GM12878 (cell line): Measurements from ENCODE around the gene NCKAP5. TPM values are rescaled to one million over a fixed set of nuclear protein-coding genes. Genes with fewer than 3 reads are reported as not detected.

Experiments
- ATAC-seq: fragments of 200-7000 bp; cut with Tn5 transposase; 3 replicates; pipeline ENCODE4 v1.9.1; 2020; ENCODE audit warnings: mild to moderate bottlenecking, moderate library complexity
- BruUV-seq: library from RNA; stranded (reverse); fragments of 400-500 nt; replicated peaks from 2 replicates; lab custom pipeline; 2021; lab: Mats Ljungman, UMichigan
- CTCF ChIA-PET: fragments of 300-600 bp; sonication (Branson Sonifier 250); formaldehyde crosslinking; extraction: SDS; loops from one replicate; lab custom pipeline; 2021; ENCODE audit warnings: inconsistent platforms; lab: Yijun Ruan, JAX
- POLR2A ChIA-PET: fragments of 350-600 bp; formaldehyde crosslinking; extraction: SDS; loops from one replicate; lab custom pipeline; 2021; ENCODE audit warnings: inconsistent platforms; lab: Charles Lee
- RAD21 ChIA-PET: fragments of 300-600 bp; sonication (Branson Sonifier 250); formaldehyde crosslinking; loops from one replicate; lab custom pipeline; 2023; ENCODE audit warnings: antibody characterized with exemption; ENCODE audit not compliant: unreplicated experiment; lab: Charles Lee
- SMC1A ChIA-PET: fragments of 300-600 bp; sonication (Branson Sonifier 250); formaldehyde crosslinking; loops from one replicate; lab custom pipeline; 2023; ENCODE audit not compliant: unreplicated experiment, uncharacterized antibody; lab: Charles Lee
- DNase-seq: peaks from one replicate; pipeline ENCODE4 v3.0.0-alpha.2; 2011; ENCODE audit warnings: low read depth, low spot score
- FAIRE-seq: peaks from 3 replicates; lab custom pipeline; 2011; peaks lifted over from hg19 to GRCh38; lab: Jason Lieb, UNC
- H2AFZ ChIP-seq: 2 replicates; pipeline ENCODE4 v1.6.0; 2011; ENCODE audit warnings: low read depth, low read length, control low read depth; ENCODE audit not compliant: control insufficient read depth
- H3K27ac ChIP-seq: 2 replicates; pipeline ENCODE4 v1.5.1; 2011; ENCODE audit warnings: control low read depth; ENCODE audit not compliant: control insufficient read depth, insufficient read depth
- H3K27me3 ChIP-seq, 2 experiments: replicated peaks in 1 of 2; 2 replicates each; pipeline versions ENCODE4 v1.6.0 to v1.6.1; 2011; ENCODE audit warnings: low read length in 1 of 2; ENCODE audit not compliant: control insufficient read depth in 2 of 2, insufficient read depth in 2 of 2
- H3K36me3 ChIP-seq, 2 experiments: 2 replicates each; pipeline ENCODE4 v1.5.1; 2011; ENCODE audit warnings: low read length in 1 of 2; ENCODE audit not compliant: control insufficient read depth in 2 of 2, insufficient read depth in 2 of 2
- H3K4me1 ChIP-seq: 2 replicates; pipeline ENCODE4 v1.6.1; 2011; ENCODE audit warnings: mild to moderate bottlenecking, low read length, moderate library complexity, mixed read lengths; ENCODE audit not compliant: control insufficient read depth, insufficient read depth
- H3K4me2 ChIP-seq: 2 replicates; pipeline ENCODE4 v1.6.0; 2011; ENCODE audit warnings: control low read depth; ENCODE audit not compliant: control insufficient read depth, insufficient read depth
- H3K4me3 ChIP-seq: fragments of 200-600 bp; sonication (generic); 2 replicates; pipeline ENCODE4 v1.5.1; 2016
- H3K79me2 ChIP-seq: 2 replicates; pipeline ENCODE4 v1.6.0; 2011; ENCODE audit warnings: low read length; ENCODE audit not compliant: control insufficient read depth, insufficient read depth
- H3K9ac ChIP-seq: 2 replicates; pipeline ENCODE4 v1.8.0; 2011; ENCODE audit warnings: low read length, control low read depth, mixed read lengths; ENCODE audit not compliant: control insufficient read depth, insufficient read depth
- H3K9me3 ChIP-seq: replicated peaks from 3 replicates; pipeline ENCODE4 v1.5.1; 2011; ENCODE audit warnings: mild to moderate bottlenecking, low read length; ENCODE audit not compliant: control insufficient read depth, insufficient read depth
- H4K20me1 ChIP-seq: 2 replicates; pipeline ENCODE4 v1.6.0; 2011; ENCODE audit not compliant: control insufficient read depth, insufficient read depth
- BCL11A ChIP-seq: IDR thresholded peaks from 2 replicates; pipeline ENCODE4 v1.6.1; 2011; ENCODE audit warnings: low read depth, low read length
- NBN ChIP-seq: fragments of 450-650 bp; IDR thresholded peaks from 2 replicates; pipeline ENCODE4 v1.6.1; 2016
- SREBF2 ChIP-seq: IDR thresholded peaks from 2 replicates; pipeline ENCODE4 v1.6.1; 2012; ENCODE audit warnings: mild to moderate bottlenecking, low read length
- WGBS: methylation state at CpG from one replicate; pipeline ENCODE4 v1.1.6; 2016; ENCODE audit warnings: low lambda C conversion rate; ENCODE audit not compliant: insufficient replicate concordance, insufficient coverage; ENCODE audit errors: missing lambda C conversion rate; 5-methylcytosine and 5-hydroxymethylcytosine counted together
- in situ Hi-C: fragments of 300-500 bp; cut with MboI; formaldehyde crosslinking; loops from 9 replicates; pipeline ENCODE4 v1.14.3; 2018; ENCODE audit warnings: mixed read lengths
- intact Hi-C: fragments of 100-400 bp; cut with micrococcal nuclease; formaldehyde crosslinking; loops from one replicate; pipeline ENCODE4 v1.14.2; 2022; ENCODE audit not compliant: unreplicated experiment
- polyA plus RNA-seq, 11 experiments: library from polyadenylated mRNA; depleted of rRNA in 4 of 11; unstranded in 6 of 11; stranded (reverse) in 5 of 11; fragments of >200 nt; fragmentation: Nextera tagmentation in 4 of 11; fragmentation: Illumina TruSeq in 1 of 11; extraction: Ambion mirVana in 4 of 11; extraction: Trizol in 1 of 11; gene quantifications; 1 replicate in 1 of 11; 2 replicates in 10 of 11; pipeline versions ENCODE4 v1.2.1 to v1.2.3, GENCODE V29; 2011 to 2016; ENCODE audit warnings: inconsistent platforms in 2 of 11, missing spikeins in 2 of 11, low read depth in 1 of 11
- total RNA-seq, 4 experiments: library from RNA; depleted of rRNA in 3 of 4; stranded (reverse); fragments of >200 nt in 3 of 4; fragmentation: Illumina TruSeq in 1 of 4; extraction: Trizol in 1 of 4; gene quantifications; 2 replicates each; pipeline versions ENCODE4 v1.2.1 to v1.2.3, GENCODE V29; 2013 to 2021
- TF ChIP-seq, protein P1 (sequence below): IDR thresholded peaks from 2 replicates; pipeline ENCODE4 v1.6.1; 2011; ENCODE audit warnings: borderline replicate concordance, low read depth, mild to moderate bottlenecking, moderate library complexity, mixed read lengths, low read length; ENCODE audit not compliant: insufficient read depth; ENCODE audit errors: extremely low read length
- TF ChIP-seq, protein P2 (sequence below): fragments of 150-350 bp; IDR thresholded peaks from 2 replicates; pipeline ENCODE4 v1.6.1; 2014; ENCODE audit warnings: mild to moderate bottlenecking, low read depth, low read length
- TF ChIP-seq, protein P3 (sequence below): IDR thresholded peaks from 2 replicates; pipeline ENCODE4 v1.6.1; 2011; ENCODE audit warnings: low read depth, mild to moderate bottlenecking, low read length, moderate library complexity, borderline replicate concordance; ENCODE audit errors: extremely low read depth
- TF ChIP-seq, protein P4 (sequence below): fragments of 450-650 bp; formaldehyde crosslinking; IDR thresholded peaks from 2 replicates; pipeline ENCODE4 v1.4.0; 2022; ENCODE audit warnings: mild to moderate bottlenecking, moderate library complexity

NCKAP5 gene
- total and polyA plus RNA-seq, 10 of the 15 experiments (the other 5 are each of a cell fraction or from before 2014, with no cell fraction given), result 0.06 to 0.44 (median 0.16) TPM

DNA sequence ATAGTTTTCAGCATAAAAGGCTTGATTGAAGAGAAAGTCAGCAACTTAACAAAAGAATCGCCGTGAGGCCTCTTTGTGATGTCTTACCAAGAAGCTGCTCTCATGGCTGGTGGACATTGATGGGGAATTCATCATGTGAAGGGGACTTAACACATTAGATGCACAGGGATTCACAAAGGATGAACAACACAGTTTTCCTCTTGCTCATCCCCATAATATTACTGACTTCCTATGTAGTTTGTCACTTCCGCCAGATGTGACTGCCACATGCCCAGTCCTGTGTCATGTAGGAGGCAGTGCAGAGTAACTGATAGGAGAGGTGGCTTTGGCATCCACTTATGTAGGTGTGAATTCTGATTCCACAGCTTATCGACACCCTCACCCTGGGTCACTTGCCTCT, 665.6 kb downstream of the NCKAP5 start:
- ChIA-PET POLR2A (no interaction called here), CTCF (no interaction called here), RAD21 (no interaction called here), SMC1A (interaction anchor here (1.1 kb wide), 1 partner anchor 10 kb away, joined by 3 read pairs; no protein-coding TSS in a partner anchor)
- no peak for FAIRE-seq
- no peaks in the 10 kb centered on the region; a peak in 1 of 4 replicates for H3K27me3 ChIP-seq
- BruUV-seq, result no TSS peak
- TF ChIP-seq, protein P1, sequence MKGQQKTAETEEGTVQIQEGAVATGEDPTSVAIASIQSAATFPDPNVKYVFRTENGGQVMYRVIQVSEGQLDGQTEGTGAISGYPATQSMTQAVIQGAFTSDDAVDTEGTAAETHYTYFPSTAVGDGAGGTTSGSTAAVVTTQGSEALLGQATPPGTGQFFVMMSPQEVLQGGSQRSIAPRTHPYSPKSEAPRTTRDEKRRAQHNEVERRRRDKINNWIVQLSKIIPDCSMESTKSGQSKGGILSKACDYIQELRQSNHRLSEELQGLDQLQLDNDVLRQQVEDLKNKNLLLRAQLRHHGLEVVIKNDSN, result no peak
- TF ChIP-seq NBN, result no peak
- TF ChIP-seq, protein P2, sequence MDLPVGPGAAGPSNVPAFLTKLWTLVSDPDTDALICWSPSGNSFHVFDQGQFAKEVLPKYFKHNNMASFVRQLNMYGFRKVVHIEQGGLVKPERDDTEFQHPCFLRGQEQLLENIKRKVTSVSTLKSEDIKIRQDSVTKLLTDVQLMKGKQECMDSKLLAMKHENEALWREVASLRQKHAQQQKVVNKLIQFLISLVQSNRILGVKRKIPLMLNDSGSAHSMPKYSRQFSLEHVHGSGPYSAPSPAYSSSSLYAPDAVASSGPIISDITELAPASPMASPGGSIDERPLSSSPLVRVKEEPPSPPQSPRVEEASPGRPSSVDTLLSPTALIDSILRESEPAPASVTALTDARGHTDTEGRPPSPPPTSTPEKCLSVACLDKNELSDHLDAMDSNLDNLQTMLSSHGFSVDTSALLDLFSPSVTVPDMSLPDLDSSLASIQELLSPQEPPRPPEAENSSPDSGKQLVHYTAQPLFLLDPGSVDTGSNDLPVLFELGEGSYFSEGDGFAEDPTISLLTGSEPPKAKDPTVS, result no peak
- TF ChIP-seq, protein P3, sequence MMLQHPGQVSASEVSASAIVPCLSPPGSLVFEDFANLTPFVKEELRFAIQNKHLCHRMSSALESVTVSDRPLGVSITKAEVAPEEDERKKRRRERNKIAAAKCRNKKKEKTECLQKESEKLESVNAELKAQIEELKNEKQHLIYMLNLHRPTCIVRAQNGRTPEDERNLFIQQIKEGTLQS, result no peak
- TF ChIP-seq, protein P4, sequence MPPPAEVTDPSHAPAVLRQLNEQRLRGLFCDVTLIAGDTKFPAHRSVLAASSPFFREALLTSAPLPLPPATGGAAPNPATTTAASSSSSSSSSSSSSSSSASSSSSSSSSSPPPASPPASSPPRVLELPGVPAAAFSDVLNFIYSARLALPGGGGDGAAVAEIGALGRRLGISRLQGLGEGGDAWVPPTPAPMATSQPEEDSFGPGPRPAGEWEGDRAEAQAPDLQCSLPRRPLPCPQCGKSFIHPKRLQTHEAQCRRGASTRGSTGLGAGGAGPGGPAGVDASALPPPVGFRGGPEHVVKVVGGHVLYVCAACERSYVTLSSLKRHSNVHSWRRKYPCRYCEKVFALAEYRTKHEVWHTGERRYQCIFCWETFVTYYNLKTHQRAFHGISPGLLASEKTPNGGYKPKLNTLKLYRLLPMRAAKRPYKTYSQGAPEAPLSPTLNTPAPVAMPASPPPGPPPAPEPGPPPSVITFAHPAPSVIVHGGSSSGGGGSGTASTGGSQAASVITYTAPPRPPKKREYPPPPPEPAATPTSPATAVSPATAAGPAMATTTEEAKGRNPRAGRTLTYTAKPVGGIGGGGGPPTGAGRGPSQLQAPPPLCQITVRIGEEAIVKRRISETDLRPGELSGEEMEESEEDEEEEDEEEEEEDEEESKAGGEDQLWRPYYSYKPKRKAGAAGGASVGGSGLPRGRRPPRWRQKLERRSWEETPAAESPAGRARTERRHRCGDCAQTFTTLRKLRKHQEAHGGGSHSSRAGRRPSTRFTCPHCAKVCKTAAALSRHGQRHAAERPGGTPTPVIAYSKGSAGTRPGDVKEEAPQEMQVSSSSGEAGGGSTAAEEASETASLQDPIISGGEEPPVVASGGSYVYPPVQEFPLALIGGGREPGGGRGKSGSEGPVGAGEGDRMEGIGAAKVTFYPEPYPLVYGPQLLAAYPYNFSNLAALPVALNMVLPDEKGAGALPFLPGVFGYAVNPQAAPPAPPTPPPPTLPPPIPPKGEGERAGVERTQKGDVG, result no peak
- no peak for TF ChIP-seq BCL11A
- no peak for TF ChIP-seq SREBF2
- no peak overlapping the region for H2AFZ ChIP-seq
- in situ Hi-C loops (no loop called here), intact Hi-C loops (no loop called here)
- no peak overlapping the region for H3K4me3 ChIP-seq
- ATAC-seq, result no peak
- H3K4me2 ChIP-seq, result no peak overlapping the region
- DNase-seq, result no peak
- H3K79me2 ChIP-seq, result no peaks in the 10 kb centered on the region
- no peaks in the 10 kb centered on the region for H4K20me1 ChIP-seq
- H3K9ac ChIP-seq, result no peak overlapping the region
- no peaks in the 10 kb centered on the region for H3K36me3 ChIP-seq
- no peak overlapping the region for H3K27ac ChIP-seq
- no peaks in the 10 kb centered on the region for H3K9me3 ChIP-seq
- H3K4me1 ChIP-seq, result no peaks in the 10 kb centered on the region
- 60% methylated on average over 4 of the region's 4 CpGs for WGBS
